ENCODE results near the gene MAP4K2.
A peak's percentile ranks its signal among the peaks of the same experiment; 100 is the strongest.

MAP4K2 gene

DNA sequence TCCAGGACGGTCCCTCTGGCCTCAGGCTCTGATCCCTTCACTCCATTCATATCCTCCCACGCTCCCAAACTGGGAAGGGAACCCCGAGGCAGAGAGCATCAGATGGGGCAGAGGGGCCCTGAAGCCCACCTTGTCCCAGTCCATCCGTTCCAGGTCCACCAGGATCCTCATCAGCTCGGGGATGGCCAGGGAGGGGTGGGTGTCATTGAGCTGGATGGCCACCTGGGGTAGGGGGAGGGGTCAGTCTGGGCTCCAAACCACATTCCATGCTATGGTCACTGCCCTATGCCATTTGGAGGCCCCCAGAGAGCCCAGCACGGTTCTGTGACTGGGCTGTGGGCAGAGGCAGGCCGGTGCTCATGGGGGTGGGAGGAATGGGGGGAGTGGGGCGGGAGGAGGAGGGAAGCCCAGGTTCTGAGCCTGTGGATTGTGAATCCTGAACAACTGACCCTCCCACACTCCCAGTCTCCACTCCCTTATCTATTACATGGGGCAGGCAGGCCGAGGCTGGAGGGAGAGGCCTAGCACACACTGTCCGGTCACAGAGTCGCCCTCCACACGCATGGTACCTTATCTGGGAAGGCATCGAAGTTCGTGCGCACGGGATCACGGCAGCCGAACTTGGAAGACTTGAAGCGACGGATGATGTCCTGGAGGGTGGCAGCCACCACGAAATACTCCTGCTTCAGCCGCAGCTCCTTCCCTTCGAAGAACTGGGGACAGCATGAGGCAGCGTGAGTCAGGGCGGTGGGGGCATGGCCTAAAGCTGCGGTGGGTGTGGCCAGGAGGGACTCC lies 48.7 kb downstream of the MAP4K2 start:
- DNase-seq (ENCODE audit: low spot score), result no peak

DNA sequence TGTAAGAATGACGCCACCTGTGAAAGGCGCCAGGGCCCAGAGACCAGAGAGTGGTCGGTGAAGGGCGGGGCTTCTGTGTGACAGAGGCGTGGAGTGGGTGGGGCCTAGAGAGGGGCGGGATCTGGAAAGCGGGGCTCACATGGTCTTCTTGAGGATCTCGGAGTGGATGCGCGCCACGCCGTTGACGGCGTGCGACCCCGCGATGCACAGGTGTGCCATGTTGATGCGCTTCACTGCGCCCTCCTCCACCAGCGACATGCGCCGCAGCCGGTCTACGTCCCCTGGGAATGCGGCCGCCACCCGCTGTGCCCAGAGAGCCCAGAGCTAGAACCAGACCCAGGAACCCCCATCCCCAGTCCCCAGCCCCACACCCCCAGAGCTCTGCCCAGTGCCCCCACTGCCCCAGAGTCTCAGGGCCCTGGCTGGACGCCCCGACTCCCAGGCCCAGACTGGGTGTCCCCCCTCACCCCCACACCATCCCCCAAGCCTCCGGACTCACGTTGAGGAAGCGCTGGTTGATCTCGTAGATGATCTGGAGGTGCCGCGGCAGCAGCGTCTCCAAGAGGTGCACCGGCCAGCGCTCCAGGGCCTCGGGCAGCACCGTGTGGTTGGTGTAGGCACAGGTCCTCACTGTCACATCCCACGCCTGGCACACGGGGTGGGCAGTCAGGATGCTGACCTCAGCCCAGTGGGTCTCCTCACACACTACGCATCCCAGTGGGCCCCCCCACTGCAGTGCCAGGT lies 49.5 kb downstream of the MAP4K2 start:
- no peak for DNase-seq (ENCODE audit: low spot score)

DNA sequence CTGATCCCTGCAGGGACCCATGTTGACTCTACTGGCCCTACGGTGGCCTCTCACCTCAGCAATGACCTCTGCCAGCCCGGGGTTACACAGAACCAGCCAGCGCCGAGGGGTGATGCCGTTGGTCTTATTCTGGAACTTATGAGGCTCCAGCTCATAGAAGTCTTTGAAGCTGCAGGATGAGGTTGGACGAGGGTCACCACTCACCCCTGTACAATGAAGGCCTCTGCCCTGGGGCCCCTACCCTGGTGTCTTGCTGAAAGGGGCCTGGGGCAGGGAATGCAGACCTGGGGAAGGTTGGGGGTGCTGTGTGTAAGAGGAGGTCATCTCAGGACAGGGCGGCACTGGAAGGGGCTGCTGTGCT lies 50.0 kb downstream of the MAP4K2 start:
- DNase-seq (ENCODE audit: low spot score), result no peak

DNA sequence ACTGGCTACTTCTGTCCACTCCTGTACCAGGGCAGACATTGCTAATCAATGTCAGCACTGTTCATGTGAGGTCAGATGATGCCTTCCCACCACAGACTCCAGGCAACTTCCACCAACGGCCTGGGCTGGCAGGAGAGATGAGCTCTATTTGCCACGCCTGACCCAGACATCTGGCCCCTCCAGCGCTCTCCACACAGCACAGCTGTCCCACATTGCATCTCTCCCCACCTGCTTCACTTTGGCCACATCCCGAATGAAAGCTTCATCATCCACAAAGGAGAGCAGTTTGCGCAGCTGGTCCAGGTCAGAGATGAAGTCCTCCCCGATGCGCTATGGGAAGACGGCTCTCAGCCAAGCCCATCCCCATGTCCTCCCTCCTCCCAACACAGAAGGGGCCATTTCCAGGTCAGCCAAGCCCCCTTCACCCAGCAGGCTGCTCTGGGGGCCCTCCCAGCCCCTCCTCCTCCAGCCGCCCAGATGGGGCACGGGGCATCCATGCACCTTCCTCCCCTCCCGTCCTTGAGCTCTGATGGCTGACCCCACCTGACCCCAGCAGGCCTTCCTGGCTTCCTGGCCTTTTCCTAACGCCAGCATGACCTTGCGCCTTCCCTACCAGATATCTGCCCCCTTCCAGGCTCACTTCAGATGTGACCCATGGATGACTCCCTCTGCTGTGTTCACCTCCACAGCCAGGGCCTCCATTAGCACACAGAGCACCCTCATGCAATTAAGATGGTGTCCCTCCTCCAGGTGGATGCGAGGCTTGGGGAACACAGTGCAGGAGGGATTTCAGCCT lies 50.6 kb downstream of the MAP4K2 start:
- no peak for DNase-seq (ENCODE audit: low spot score)

DNA sequence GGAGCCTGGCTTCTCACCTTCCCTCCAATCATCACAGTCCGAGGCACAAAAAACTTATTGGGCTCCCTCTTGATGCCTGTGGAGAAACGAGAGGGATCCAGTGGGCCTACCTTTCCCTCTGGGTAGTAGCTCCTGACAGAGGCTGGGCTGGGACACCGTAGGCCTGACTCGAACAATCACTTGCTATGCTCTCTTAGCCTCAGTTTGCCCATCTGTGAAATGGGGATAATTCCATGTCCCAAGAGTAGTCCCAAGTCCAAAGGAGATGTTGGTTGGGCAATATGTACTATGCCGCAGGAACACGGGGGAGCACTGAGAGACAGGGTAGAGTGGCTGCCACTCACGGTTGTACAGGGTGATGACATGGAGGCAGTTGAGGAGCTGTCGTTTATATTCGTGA lies 51.4 kb downstream of the MAP4K2 start:
- no peak for DNase-seq (ENCODE audit: low spot score)

DNA sequence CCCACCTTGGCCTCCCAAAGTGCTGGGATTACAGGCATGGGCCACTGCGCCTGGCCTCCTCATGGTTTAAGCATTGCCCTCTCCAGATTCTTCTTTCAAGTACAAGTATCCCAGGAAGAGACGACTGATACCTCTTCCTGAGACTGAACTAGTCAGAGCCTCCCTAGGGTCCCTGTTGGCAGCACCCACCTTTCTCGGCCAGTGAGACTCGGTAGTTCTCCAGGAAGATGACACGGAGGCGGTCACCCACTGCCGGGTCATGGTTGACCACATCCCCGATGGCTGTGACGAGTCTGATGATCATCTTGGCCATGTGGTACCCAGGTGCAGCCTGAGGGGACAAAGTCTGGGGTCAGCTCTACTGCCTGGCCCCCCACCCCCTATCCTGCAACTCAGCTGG lies 51.9 kb downstream of the MAP4K2 start:
- no peak for DNase-seq (ENCODE audit: low spot score)

DNA sequence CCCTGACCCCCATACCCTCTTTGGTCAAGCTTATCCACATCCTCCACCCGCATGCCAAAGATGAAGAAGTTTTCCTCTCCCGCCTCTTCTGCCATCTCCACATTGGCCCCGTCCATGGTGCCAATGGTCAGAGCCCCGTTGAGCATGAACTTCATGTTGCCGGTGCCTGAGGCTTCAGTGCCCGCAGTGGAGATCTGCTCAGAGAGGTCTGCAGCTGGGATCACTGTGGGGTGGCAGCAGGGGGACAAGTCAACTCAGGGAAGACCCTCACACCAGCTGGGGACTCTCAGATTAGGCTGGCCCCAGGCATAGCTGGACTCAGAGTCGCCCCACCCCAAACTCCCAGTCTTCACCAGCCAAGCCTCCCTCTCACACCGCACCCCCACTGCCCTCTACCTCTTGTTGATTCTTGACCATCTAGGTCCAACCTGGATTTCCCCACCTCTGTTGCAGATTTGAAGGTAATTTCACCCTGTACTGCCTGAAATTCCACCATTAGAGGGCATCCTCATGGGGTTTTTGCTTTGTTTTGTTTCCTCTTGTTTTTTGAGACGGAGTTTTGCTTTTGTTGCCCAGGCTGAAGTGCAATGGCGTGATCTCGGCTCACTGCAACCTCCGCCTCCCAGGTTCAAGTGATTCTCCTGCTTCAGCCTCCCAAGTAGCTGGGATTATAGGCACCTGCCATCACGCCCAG lies 52.5 kb downstream of the MAP4K2 start:
- peak; percentile 41 for DNase-seq (ENCODE audit: low spot score)

DNA sequence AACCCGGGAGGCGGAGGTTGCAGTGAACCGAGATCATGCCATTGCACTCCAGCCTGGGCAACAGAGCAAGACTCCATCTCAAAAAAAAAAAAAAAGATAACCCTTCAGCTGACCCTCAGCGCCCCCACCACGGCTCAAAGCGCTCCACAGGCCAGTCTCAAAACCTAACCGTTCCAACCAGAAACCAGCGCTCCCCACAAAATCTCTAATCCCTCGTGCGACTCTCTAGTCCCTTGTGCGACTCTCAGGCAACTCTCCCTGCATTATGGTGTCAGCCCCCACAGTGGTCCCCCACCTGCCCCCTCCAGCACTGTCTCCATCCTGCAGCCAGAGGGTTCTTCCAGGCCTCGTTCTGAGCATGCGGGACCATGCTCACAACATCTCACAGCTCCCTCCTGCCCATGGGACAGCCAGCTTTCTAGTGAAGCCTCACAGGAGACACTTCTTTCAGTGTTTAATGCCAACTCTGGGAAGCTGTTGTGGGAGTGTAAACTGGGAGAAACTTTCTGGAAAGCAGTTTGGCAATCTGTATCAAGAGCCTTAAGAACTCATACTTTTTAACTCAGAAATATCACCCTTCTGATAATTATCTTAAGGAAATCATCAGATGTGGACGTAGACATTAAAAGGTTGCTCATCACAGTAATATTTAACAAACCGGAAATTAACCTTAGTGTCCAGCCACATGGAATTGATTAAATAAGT lies 54.9 kb downstream of the MAP4K2 start:
- DNase-seq (ENCODE audit: low spot score), result no peak

DNA sequence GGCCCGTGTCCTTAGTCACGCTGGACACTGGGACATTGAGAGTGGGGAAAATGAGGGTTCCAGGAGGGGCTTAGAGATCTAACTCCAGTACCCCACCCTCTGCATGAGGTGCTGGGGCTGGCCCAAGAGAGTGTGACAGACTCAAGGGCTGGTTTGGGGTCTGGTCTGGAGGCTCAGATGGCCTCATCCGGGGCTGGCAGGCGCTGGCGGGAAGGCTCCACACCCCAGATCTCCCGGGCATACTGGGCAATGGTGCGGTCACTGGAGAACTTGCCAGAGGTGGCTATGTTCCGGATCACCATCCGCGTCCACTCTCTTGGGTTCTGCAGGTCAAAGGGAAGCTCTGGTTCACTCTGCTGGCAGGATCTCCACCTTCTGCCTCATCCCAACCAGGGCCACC lies 56.5 kb downstream of the MAP4K2 start:
- no peak for DNase-seq (ENCODE audit: low spot score)

DNA sequence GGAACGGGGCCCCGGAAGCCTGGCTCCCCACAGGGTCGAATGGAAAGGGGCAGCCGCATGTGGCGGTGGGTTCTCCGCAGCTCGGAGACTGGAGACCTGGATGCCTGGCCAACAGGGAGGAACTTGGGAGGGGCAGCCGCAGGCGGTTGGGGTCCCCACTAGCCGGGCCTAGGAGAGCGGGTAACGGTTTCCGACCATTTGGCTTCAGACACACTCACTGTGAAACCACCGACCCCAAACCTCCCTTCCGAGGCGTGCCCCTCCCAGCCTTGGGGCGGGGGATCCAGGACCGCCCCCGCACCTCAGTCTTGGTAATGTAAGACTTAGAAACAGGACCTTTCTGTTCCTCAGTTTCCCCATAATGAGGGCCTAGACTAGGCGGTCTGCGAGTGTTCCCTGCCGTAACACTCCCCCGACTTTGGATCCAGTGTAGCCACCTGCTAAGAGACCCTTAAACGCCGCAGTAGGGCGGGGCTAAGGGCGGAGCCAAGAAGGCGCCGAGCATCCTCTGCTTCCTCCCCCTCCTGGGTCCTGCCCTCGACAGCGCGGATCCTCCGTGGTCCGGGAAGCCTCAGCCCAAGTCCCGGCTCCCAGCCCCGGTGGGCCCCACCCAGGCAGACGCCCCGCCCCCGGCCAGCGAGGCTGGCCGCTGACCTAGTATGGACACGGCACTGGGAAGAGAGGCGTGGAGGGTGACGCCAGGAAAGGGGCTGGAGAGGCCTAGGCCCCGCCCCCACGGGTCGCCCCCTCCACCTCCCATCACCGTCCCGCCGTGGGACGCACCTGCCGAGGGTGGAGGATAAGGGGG lies 57.3 kb downstream of the MAP4K2 start:
- peak; percentile 82 for DNase-seq (ENCODE audit: low spot score)

DNA sequence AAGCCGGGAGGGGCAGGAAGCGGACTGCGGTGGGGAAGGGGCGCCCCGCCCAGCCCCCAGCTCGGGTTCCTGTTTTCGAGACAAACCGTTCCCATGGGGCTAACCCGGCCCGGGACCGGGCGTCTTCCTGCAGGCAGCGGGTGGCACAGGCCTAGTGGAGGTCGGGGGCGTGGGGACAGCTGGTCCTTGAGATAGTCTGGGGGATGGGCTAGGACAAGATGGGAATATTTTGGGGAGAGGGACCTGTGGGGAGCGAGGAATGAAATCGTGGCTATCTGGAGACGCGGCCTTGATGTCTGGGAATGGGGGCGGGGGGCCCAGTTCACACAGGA lies 57.9 kb downstream of the MAP4K2 start:
- DNase-seq (ENCODE audit: low spot score), result peak; percentile 90

DNA sequence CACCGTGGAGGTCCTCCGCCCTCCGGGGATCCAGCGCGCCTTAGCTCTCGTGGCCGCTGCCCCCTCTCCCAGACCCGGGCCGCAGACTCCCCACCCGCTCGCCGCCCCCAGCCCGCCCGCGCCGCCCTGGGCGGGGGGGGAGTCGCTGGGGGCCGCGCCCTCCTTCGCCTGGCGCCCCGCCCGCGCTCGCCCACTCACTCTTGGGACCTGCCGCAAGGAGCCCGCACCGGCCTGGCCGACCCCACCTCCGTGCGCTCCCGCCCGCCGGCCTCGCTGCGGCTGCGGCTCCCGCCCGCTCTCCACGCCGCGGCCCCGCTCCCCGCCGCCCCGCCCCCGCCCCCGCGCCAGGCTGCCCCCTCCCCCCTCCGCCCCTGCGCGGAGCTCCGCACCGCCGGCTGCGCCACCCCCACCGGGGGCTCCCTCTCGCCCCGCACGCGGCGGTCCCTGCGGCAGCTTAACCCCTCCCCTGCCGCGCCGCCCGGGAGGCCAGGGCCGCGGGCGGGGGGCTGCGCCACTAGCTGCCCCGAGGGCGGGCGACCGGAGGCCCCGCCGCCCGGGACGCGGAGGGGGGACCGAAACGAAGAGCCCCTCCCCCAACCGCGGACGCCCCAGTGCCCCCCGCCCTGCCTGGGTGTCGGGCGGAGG lies 58.3 kb downstream of the MAP4K2 start:
- peak; percentile 48 for DNase-seq (ENCODE audit: low spot score)

DNA sequence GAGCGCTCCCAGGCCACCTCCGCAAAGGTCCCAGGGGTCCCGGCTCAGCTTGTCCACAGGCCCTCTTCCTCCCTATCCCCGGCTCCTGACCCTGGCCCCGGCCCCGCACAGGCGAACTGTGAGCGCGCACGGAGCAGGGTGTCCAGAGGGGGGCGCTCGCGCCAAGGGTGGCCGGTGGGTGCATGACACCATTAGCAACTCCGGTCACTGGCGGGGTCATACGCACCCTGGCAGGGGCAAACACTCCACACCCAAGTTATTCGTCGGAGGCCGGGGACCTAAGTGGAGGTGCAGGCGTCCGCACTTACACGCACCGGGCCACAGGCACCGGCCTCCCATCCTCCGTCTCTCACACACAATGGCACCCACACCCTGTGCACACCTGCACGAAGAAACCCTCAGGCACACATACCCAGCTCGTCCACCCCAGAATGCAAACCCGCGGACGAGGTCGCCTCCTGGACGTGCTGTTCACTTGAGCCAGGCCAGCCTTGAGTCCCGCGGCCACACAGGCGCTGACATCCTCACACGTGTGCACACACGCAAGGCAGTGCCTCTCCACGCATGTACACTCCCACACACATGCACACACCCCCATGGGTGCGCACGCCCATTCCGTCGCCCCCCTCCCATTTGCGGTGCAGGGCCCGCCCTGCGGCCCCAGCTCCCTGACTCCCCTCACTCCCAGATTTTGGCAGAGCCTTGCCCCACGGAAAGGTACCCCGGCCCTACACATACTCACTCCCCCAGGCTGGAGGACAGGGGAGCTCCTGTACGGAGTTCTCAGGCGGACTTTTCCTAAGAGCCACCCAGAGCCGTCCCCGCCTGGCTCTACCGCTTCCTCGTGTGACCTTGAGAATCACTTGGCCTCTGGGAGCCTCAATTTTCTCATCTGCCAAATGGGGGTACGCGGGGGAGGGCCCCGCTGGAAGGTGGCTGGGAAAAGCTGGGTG lies 59.1 kb downstream of the MAP4K2 start, which contains the start of gene RASGRP2:
Gene RASGRP2 (minus strand): TSS at position 552 of the 953 bp plus-strand sequence. CDS start 1,276 bp downstream, outside the sequence.
- DNase-seq (ENCODE audit: low spot score), result peak; percentile 86

DNA sequence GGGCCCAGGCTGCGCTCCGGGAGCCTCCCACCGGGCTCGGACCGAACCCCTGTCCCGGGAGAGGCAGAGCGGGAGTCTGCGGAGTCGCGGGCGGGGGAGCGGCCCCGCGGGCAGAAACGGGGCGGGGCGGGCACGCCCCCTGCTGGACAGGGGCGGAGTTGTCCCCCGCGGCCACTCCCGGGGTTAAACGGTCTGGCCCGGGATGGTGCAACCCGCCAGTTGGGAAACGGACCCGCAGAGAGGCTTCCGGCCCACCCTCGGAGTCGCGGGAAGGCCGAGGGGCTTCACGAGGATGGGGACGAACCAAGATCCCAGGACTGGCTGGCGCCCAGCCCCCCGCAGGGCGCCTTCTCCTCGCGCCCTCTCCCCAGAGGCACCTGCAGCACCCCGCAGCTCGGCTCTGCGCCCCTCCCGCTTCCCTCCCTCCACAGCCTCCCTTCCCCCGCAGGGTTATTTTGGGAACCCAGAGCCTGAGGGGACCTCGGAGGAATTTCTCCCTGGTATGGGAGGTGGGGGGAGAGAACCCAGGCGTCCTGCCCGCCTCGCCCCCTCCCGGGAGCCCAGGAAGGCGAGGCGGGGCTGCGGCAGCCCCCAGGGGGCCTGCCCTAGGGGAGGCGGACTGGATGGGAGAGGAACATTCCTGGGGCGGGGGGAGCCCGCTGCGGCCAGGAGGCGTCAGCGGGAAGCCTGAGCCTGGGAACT lies 60.0 kb downstream of the MAP4K2 start:
- DNase-seq (ENCODE audit: low spot score), result peak; percentile 74

DNA sequence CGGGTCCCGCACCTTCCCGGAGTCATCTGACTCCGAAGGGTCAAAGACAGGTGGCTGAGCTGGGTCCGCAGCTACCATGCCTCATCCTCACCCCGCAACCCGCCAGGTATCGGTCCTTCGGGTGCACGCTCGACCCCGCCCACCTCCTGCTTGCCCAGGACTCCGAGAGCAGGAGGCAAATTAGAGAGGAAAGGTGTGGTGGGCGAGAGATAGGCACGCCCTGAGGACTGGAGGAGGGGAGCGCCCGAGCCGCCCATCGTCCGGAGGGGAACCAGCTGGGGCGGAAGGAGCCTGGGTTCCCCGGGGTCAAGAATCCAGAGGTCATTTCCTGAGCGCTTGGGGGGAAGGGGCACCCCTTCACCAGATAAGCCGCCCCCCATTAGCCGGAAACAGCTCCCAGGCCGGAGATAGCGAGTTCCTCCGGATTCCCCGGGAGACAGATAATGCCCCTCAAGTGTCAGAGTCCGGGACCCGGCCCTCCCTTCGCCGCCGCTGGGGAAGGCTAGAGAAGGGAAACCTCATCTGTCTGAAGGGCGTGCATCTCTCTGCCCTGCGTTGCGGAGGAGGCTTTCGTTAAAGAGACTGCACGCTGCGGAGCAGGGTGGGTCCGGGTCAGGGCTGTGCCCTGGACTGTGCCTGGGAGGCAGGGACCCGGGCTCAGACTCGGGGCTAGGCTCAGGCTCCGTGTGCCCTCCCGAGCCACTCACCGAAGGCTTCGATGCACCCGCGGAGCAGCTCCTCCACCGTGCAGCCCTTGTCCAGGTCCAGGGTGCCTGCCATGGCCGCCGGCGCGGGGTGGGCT lies 60.7 kb downstream of the MAP4K2 start:
- DNase-seq (ENCODE audit: low spot score), result peak; percentile 27

DNA sequence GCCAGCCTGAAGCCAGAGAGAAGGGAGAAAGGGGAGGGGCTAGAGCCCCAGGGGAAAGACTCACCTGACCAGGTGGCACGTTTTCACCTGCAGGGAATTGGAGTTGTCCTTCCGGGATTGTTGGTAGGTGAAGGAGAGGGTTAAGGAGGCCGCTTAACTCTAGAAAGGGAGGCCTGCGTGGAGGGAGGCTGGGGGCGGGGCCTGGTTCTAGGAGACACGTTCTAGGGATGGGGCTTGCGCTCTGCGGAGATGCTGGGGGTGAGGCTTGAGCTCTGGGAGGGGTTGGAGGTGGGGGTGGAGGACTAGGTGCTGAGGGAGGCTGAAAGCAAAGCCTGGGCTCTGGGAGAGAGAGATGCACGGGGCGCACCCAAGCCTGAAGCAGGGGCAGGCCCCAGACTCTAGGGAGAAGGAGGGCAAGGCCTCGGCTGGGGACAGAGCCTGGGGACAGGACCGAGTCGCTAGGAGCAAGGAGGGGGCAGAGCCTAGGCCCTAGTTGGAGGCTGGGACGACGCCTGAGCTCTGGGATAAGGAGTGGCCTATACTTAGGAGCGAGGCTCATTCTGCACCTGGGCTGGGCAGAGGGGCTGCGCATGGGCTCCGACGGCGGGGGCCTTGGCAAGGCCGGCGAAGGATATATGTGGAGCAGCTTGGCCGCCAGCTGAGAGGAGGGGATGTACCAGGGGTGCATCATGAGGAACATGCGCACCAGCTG lies 61.5 kb downstream of the MAP4K2 start:
- no peak for DNase-seq (ENCODE audit: low spot score)

DNA sequence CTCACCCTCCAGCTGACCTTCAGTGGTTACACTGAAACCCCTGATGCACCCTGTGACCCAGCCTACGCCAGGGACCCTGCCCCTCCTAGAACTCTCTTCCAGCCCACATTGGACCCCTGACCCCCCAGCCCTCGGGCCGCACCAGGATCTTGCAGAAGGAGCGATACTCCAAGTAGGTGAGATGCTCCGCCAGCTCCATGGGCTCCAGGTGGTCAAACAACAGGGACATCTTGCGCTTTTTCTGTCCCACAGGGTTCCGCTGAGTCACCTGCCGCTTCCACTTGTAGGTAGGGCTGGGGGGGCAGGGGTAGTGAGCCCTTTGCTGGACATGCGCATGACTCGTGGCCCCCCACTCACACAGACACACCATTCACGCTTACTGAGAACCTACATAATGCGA lies 63.1 kb downstream of the MAP4K2 start:
- DNase-seq (ENCODE audit: low spot score), result no peak
